K562 (cell line): ENCODE data around the gene PPP1CA. TPM values are rescaled to one million over a fixed set of nuclear protein-coding genes. Genes with fewer than 3 reads are reported as not detected.

Experiments used
- CBFB ChIP-seq: sonication (generic); formaldehyde crosslinking; IDR thresholded peaks from 2 replicates; pipeline ENCODE4 v1.4.0; 2020; ENCODE audit warnings: mild to moderate bottlenecking, missing genetic modification reagents
- CEBPG ChIP-seq, 3 experiments: fragments of 200-800 bp in 1 of 3; sonication (Bioruptor generic) in 1 of 3; sonication (generic) in 1 of 3; formaldehyde crosslinking in 1 of 3; IDR thresholded peaks in 2 of 3; conservative IDR thresholded peaks in 1 of 3; 2 replicates each; pipeline versions ENCODE4 v1.6.1 to v1.8.0; 2016 to 2022; ENCODE audit warnings: missing compliant biosample characterization in 2 of 3, missing genetic modification characterization in 2 of 3, mild to moderate bottlenecking in 1 of 3, missing genetic modification reagents in 1 of 3
- DPF2 ChIP-seq: fragments of 450-650 bp; IDR thresholded peaks from 2 replicates; pipeline ENCODE4 v1.6.1; 2016
- FIP1L1 ChIP-seq: fragments of 200-400 bp; formaldehyde crosslinking; IDR thresholded peaks from 2 replicates; pipeline ENCODE4 v1.6.1; 2018; ENCODE audit warnings: mild to moderate bottlenecking, low read depth, low read length; ENCODE audit not compliant: poor library complexity, severe bottlenecking
- MTA3 ChIP-seq: fragments of 450-650 bp; formaldehyde crosslinking; IDR thresholded peaks from 2 replicates; pipeline ENCODE4 v1.6.1; 2017; ENCODE audit warnings: mild to moderate bottlenecking, borderline replicate concordance
- NR0B1 ChIP-seq: fragments of 450-650 bp; IDR thresholded peaks from one replicate; pipeline ENCODE4 v1.6.1; 2018; ENCODE audit warnings: mild to moderate bottlenecking, moderate library complexity; ENCODE audit not compliant: partially characterized antibody
- THAP12 ChIP-seq: fragments of 250-450 bp; sonication (Bioruptor Pico); IDR thresholded peaks from 2 replicates; pipeline ENCODE4 v1.9.0; 2021; ENCODE audit warnings: mild to moderate bottlenecking, inconsistent platforms
- ZNF639 ChIP-seq, 2 experiments: fragments of 200-800 bp in 1 of 2; sonication (Bioruptor generic) in 1 of 2; sonication (generic) in 1 of 2; formaldehyde crosslinking in 1 of 2; IDR thresholded peaks in 1 of 2; conservative IDR thresholded peaks in 1 of 2; 2 replicates each; pipeline versions ENCODE4 v1.5.0 to v1.6.1; 2016 to 2020; ENCODE audit warnings: missing compliant biosample characterization in 1 of 2, missing genetic modification characterization in 1 of 2, missing genetic modification reagents in 1 of 2
- polyA plus RNA-seq, 8 experiments: library from polyadenylated mRNA; depleted of rRNA in 4 of 8; stranded (reverse) in 5 of 8; unstranded in 3 of 8; fragments of >200 nt; fragmentation: Nextera tagmentation in 2 of 8; fragmentation: Illumina TruSeq in 1 of 8; extraction: Ambion mirVana in 2 of 8; extraction: Trizol in 1 of 8; gene quantifications; 2 replicates each; pipeline versions ENCODE4 v1.2.1 to v1.2.3, GENCODE V29; 2011 to 2014; ENCODE audit warnings: inconsistent platforms in 1 of 8, missing spikeins in 1 of 8
- total RNA-seq, 7 experiments: library from RNA; depleted of rRNA in 6 of 7; stranded (reverse); fragments of >200 nt in 6 of 7; fragmentation: Illumina TruSeq in 2 of 7; extraction: Trizol in 2 of 7; gene quantifications; 2 replicates each; pipeline versions ENCODE4 v1.2.1 to v1.2.3, GENCODE V29; 2011 to 2021; ENCODE audit warnings: low replicate concordance in 1 of 7

Gene PPP1CA
- total and polyA plus RNA-seq, 9 of the 15 experiments (the other 6 are each of a cell fraction or from before 2014, with no cell fraction given) = 18.2 to 242 (median 188) TPM

- TF ChIP-seq NR0B1 (no peak), MTA3 (0 out of 2 replicates have a peak, but pooled peaks have one; percentile 23), ZNF639 (CRISPR knock-in tag; conservative IDR thresholded peaks at IDR 0.05 in 1 of 2, IDR thresholded peaks at IDR 0.05 in 1 of 2) (no peak), CBFB (CRISPR knock-in tag) (no peak; the same call in 1 of the 2 replicates), CEBPG (CRISPR knock-in tag; IDR thresholded peaks at IDR 0.05) (no peak), CEBPG (tag; conservative IDR thresholded peaks at IDR 0.05 in 1 of 2, IDR thresholded peaks at IDR 0.05 in 1 of 2) (no peak), FIP1L1 (peak; percentile 85), THAP12 (no peak), DPF2 (peak; percentile 33; the same call in 1 of the 2 replicates)
- TF ChIP-seq, all 486 proteins: peak for 21
Observed at GRCh38 chr11:67400942-67401494, 640 bp downstream of the PPP1CA start (continued).
